ENCODE measurements around the gene SLC6A17.

DNA sequence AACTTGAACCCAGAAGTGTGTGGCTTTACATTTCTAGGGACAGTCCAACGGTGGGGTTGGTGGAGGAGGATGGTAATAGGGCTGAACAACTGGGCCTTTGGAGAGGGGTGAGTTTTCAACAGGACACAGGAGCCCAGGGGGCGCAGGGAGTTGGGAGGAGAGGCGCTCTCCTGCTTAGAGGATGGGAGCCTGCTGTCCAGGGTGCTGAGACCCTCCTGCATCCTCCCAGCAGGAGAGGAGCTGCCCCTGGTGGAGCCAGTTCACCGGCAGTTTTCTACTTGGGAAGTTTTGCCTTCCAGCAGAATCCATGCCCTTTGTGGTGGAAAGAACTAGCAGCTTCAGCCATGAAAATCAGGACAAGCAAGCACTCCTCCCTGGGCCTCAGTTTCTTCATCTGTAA is 68.4 kb downstream of the SLC6A17 start:
- TF ChIP-seq, protein P1, sequence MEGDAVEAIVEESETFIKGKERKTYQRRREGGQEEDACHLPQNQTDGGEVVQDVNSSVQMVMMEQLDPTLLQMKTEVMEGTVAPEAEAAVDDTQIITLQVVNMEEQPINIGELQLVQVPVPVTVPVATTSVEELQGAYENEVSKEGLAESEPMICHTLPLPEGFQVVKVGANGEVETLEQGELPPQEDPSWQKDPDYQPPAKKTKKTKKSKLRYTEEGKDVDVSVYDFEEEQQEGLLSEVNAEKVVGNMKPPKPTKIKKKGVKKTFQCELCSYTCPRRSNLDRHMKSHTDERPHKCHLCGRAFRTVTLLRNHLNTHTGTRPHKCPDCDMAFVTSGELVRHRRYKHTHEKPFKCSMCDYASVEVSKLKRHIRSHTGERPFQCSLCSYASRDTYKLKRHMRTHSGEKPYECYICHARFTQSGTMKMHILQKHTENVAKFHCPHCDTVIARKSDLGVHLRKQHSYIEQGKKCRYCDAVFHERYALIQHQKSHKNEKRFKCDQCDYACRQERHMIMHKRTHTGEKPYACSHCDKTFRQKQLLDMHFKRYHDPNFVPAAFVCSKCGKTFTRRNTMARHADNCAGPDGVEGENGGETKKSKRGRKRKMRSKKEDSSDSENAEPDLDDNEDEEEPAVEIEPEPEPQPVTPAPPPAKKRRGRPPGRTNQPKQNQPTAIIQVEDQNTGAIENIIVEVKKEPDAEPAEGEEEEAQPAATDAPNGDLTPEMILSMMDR (IDR thresholded peaks at IDR 0.05; ENCODE audit: insufficient read depth, low read depth, low read length) = no peak
- TF ChIP-seq EZH2 (IDR thresholded peaks at IDR 0.05; ENCODE audit: insufficient read depth, low read length) = no peak

Measured in astrocyte (in vitro differentiated cells and primary cell).